GM13976 (cell line): ENCODE measurements around the gene RALGAPB.

ENCODE experiments used
- DNase-seq: peaks from one replicate; pipeline ENCODE4 v3.0.0; 2012; ENCODE audit warnings: low spot score
- CTCF ChIP-seq: IDR thresholded peaks from 2 replicates; pipeline ENCODE4 v1.5.1; 2012; ENCODE audit warnings: borderline replicate concordance, mild to moderate bottlenecking; ENCODE audit not compliant: insufficient read depth; ENCODE audit errors: extremely low read depth, missing control alignments, control extremely low read depth
- in situ Hi-C: fragments of 300-500 bp; cut with MboI; formaldehyde crosslinking; loops from one replicate; pipeline ENCODE4 v1.12.0; 2022; ENCODE audit warnings: low sequenced_read_pairs, mixed read lengths, inconsistent platforms; ENCODE audit not compliant: unreplicated experiment

RALGAPB gene

GRCh38 chr20:38555395-38555794 lies 82.8 kb downstream of the RALGAPB start:
- no peak for TF ChIP-seq CTCF
- DNase-seq = no peak
- in situ Hi-C loops = no loop called here

GRCh38 chr20:38557174-38557573 lies 84.5 kb downstream of the RALGAPB start:
- no peak for TF ChIP-seq CTCF
- DNase-seq = no peak
- in situ Hi-C loops = no loop called here

GRCh38 chr20:38558596-38559360 lies 86.1 kb downstream of the RALGAPB start:
- in situ Hi-C loops = no loop called here
- no peak for TF ChIP-seq CTCF
- DNase-seq = no peak

- in situ Hi-C loops = no loop called here
- TF ChIP-seq CTCF = no peak
- DNase-seq = no peak
Measured at GRCh38 chr20:38559764-38560163, 87.1 kb downstream of the RALGAPB start.

- no peak for TF ChIP-seq CTCF
- no peak for DNase-seq
Measured at GRCh38 chr20:38563802-38564431, 91.3 kb downstream of the RALGAPB start.

GRCh38 chr20:38564680-38565079 lies 92.0 kb downstream of the RALGAPB start:
- in situ Hi-C loops = no loop called here
- DNase-seq = no peak
- no peak for TF ChIP-seq CTCF

More at GRCh38 chr20:38563802-38564431, 91.3 kb downstream of the RALGAPB start:
- in situ Hi-C loops = no loop called here
